GM23338 (cell line): Measurements from ENCODE around the gene NUMBL. TPM values are rescaled to one million over a fixed set of nuclear protein-coding genes. Genes with fewer than 3 reads are reported as not detected.
"Not testable (repeated sequence)": the region's sequence is repeated elsewhere in the genome, so short reads cannot be mapped to it uniquely, and the experiment has no call there.

Experiments used
- ATAC-seq: fragments of 200-7000 bp; cut with Tn5 transposase; 3 replicates; pipeline ENCODE4 v1.9.1; 2020
- DNase-seq: peaks from one replicate; pipeline ENCODE4 v3.0.0-alpha.2; 2015; ENCODE audit warnings: low spot score
- H2AFZ ChIP-seq: fragments of 200-600 bp; sonication (generic); 2 replicates; pipeline ENCODE4 v1.8.0; 2016; ENCODE audit warnings: antibody characterized with exemption, mild to moderate bottlenecking, moderate library complexity
- H3F3A ChIP-seq: fragments of 200-600 bp; sonication (generic); replicated peaks from 2 replicates; pipeline ENCODE4 v1.8.0; 2017; ENCODE audit warnings: antibody characterized with exemption, mixed run types, low read depth
- H3K27ac ChIP-seq: fragments of 200-600 bp; sonication (generic); 2 replicates; pipeline ENCODE4 v1.6.1; 2016; ENCODE audit warnings: low read depth
- H3K27me3 ChIP-seq: fragments of 200-600 bp; sonication (generic); 2 replicates; pipeline ENCODE4 v1.8.0; 2016; ENCODE audit warnings: mild to moderate bottlenecking, mixed run types, moderate library complexity; ENCODE audit not compliant: insufficient read depth
- H3K36me3 ChIP-seq: fragments of 200-600 bp; sonication (generic); 2 replicates; pipeline ENCODE4 v1.8.0; 2016; ENCODE audit warnings: mild to moderate bottlenecking; ENCODE audit not compliant: insufficient read depth
- H3K4me1 ChIP-seq: fragments of 200-600 bp; sonication (generic); 2 replicates; pipeline ENCODE4 v1.8.0; 2016; ENCODE audit warnings: mild to moderate bottlenecking, moderate library complexity; ENCODE audit not compliant: insufficient read depth
- H3K4me2 ChIP-seq: fragments of 200-600 bp; sonication (generic); 2 replicates; pipeline ENCODE4 v1.7.1; 2017; ENCODE audit warnings: mixed run types
- H3K4me3 ChIP-seq: fragments of 200-600 bp; sonication (generic); 2 replicates; pipeline ENCODE4 v1.6.1; 2016; ENCODE audit warnings: mixed run types
- H3K79me2 ChIP-seq: fragments of 200-600 bp; sonication (generic); replicated peaks from 2 replicates; pipeline ENCODE4 v1.8.0; 2017; ENCODE audit warnings: mild to moderate bottlenecking; ENCODE audit not compliant: insufficient read depth
- H3K9me2 ChIP-seq: fragments of 200-600 bp; sonication (generic); 2 replicates; pipeline ENCODE4 v1.8.0; 2017; ENCODE audit not compliant: insufficient read depth
- H4K20me1 ChIP-seq: fragments of 200-600 bp; sonication (generic); replicated peaks from 2 replicates; pipeline ENCODE4 v1.8.0; 2017; ENCODE audit warnings: mild to moderate bottlenecking; ENCODE audit not compliant: insufficient read depth
- H3K27ac Mint-ChIP-seq: 2 replicates; pipeline ENCODE4 v1.8.0; 2020; ENCODE audit warnings: inconsistent platforms, mild to moderate bottlenecking, moderate library complexity, mixed read lengths
- H3K27me3 Mint-ChIP-seq: 3 replicates; pipeline ENCODE4 v1.8.0; 2022; ENCODE audit warnings: low read depth, mild to moderate bottlenecking, moderate library complexity, mixed read lengths, inconsistent platforms; ENCODE audit not compliant: insufficient read depth, poor library complexity
- H3K36me3 Mint-ChIP-seq: 3 replicates; pipeline ENCODE4 v1.8.0; 2021; ENCODE audit warnings: low read depth, mild to moderate bottlenecking, inconsistent platforms, moderate library complexity, mixed read lengths
- H3K4me1 Mint-ChIP-seq: 3 replicates; pipeline ENCODE4 v1.8.0; 2020; ENCODE audit warnings: mild to moderate bottlenecking, inconsistent platforms, mixed read lengths
- H3K4me3 Mint-ChIP-seq: 3 replicates; pipeline ENCODE4 v1.8.0; 2021; ENCODE audit warnings: moderate library complexity, mild to moderate bottlenecking, inconsistent platforms, mixed read lengths
- H3K9me3 Mint-ChIP-seq: 3 replicates; pipeline ENCODE4 v1.8.0; 2020; ENCODE audit warnings: moderate library complexity, mild to moderate bottlenecking, inconsistent platforms, mixed read lengths
- CREB1 ChIP-seq: fragments of 250-450 bp; sonication (Bioruptor Pico); IDR thresholded peaks from 2 replicates; pipeline ENCODE4 v1.5.0; 2020; ENCODE audit warnings: low read depth, mild to moderate bottlenecking, moderate library complexity
- NANOG ChIP-seq: IDR thresholded peaks from 2 replicates; pipeline ENCODE4 v1.6.1; 2016; ENCODE audit warnings: antibody characterized with exemption, borderline replicate concordance
- polyA plus RNA-seq: library from polyadenylated mRNA; unstranded; fragments of >200 nt; fragmentation: Nextera tagmentation; extraction: Ambion mirVana; gene quantifications from 2 replicates; pipeline ENCODE4 v1.2.1, GENCODE V29; 2016
- total RNA-seq: library from RNA; depleted of rRNA; stranded (reverse); fragments of >200 nt; shearing (Covaris generic); gene quantifications from 2 replicates; pipeline ENCODE4 v1.2.3, GENCODE V29; 2014
- TF ChIP-seq, protein P1 (sequence below): fragments of 250-450 bp; sonication (Bioruptor Pico); IDR thresholded peaks from 2 replicates; pipeline ENCODE4 v1.5.0; 2020; ENCODE audit warnings: mild to moderate bottlenecking, moderate library complexity

The NUMBL gene
- total and polyA plus RNA-seq, 2 experiments from 2014 or later = 8.5 to 28.5 TPM

GRCh38 chr19:40655684-40656083 is 34.8 kb downstream of the NUMBL start:
- not testable (repeated sequence) for H3K4me3 Mint-ChIP-seq

GRCh38 chr19:40652303-40652702 is 38.1 kb downstream of the NUMBL start:
- not testable (repeated sequence) for H3K9me3 Mint-ChIP-seq, H3F3A ChIP-seq, DNase-seq, H4K20me1 ChIP-seq, H3K36me3 Mint-ChIP-seq, H3K27me3 ChIP-seq, H3K4me1 ChIP-seq, H3K27me3 Mint-ChIP-seq, H2AFZ ChIP-seq, H3K9me2 ChIP-seq, H3K4me3 ChIP-seq, H3K27ac ChIP-seq, H3K4me1 Mint-ChIP-seq, ATAC-seq, H3K79me2 ChIP-seq, H3K36me3 ChIP-seq, H3K4me2 ChIP-seq, H3K4me3 Mint-ChIP-seq, H3K27ac Mint-ChIP-seq

More at GRCh38 chr19:40655684-40656083, 34.8 kb downstream of the NUMBL start:
- H3K9me3 Mint-ChIP-seq, H3K27ac Mint-ChIP-seq, H3K36me3 Mint-ChIP-seq, H3K4me1 Mint-ChIP-seq, H3K4me3 ChIP-seq, H3K4me2 ChIP-seq, H3K9me2 ChIP-seq, DNase-seq, H3F3A ChIP-seq, H3K27me3 Mint-ChIP-seq, H2AFZ ChIP-seq, H3K27me3 ChIP-seq, H3K79me2 ChIP-seq, H3K4me1 ChIP-seq, H3K27ac ChIP-seq, H4K20me1 ChIP-seq, H3K36me3 ChIP-seq, ATAC-seq: not testable (repeated sequence)

DNA sequence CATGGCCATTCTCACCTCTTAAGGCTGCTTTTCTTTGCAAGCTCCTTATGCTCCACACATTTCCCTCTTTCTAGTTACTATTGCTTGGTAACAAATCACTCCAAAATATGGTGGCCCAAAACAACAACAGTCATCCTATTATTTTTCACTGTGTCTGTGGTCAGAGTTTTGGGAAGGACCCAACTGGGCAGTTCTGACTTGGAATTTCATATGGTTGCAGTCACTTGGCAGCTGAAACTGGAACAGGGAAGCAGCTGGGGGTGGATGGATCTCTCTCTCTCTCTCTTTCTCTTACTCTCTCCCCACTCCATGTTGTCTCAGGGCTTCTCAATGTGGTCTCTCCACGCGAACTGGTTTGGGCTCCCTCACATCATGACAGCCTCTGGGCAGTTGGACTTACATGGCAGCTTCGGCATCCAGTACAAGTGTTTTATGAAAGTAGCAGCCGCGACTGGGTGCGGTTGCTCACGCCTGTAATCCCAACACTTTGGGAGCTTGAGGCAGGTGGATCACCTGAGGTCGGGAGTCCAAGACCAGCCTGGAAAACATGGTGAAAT is 39.6 kb downstream of the NUMBL start:
- no peak overlapping the region for H2AFZ ChIP-seq
- Mint-ChIP-seq H3K27ac (no peak overlapping the region), H3K36me3 (peaks cover 6% of the 10 kb centered on the region), H3K4me1 (no peaks in the 10 kb centered on the region), H3K27me3 (peaks cover 3% of the 10 kb centered on the region), H3K4me3 (no peak overlapping the region), H3K9me3 (peaks cover 6% of the 10 kb centered on the region)
- H4K20me1 ChIP-seq = no peaks in the 10 kb centered on the region
- H3K9me2 ChIP-seq = no peaks in the 10 kb centered on the region
- no peaks in the 10 kb centered on the region for H3K4me1 ChIP-seq
- H3K27ac ChIP-seq = no peak overlapping the region
- ATAC-seq (no peak), DNase-seq (no peak)
- H3K36me3 ChIP-seq = no peaks in the 10 kb centered on the region
- H3K27me3 ChIP-seq = no peaks in the 10 kb centered on the region
- no peak overlapping the region for H3K4me2 ChIP-seq
- H3F3A ChIP-seq = no peaks in the 10 kb centered on the region
- H3K79me2 ChIP-seq = no peaks in the 10 kb centered on the region
- TF ChIP-seq CREB1 = no peak
- TF ChIP-seq NANOG = no peak
- TF ChIP-seq, protein P1, sequence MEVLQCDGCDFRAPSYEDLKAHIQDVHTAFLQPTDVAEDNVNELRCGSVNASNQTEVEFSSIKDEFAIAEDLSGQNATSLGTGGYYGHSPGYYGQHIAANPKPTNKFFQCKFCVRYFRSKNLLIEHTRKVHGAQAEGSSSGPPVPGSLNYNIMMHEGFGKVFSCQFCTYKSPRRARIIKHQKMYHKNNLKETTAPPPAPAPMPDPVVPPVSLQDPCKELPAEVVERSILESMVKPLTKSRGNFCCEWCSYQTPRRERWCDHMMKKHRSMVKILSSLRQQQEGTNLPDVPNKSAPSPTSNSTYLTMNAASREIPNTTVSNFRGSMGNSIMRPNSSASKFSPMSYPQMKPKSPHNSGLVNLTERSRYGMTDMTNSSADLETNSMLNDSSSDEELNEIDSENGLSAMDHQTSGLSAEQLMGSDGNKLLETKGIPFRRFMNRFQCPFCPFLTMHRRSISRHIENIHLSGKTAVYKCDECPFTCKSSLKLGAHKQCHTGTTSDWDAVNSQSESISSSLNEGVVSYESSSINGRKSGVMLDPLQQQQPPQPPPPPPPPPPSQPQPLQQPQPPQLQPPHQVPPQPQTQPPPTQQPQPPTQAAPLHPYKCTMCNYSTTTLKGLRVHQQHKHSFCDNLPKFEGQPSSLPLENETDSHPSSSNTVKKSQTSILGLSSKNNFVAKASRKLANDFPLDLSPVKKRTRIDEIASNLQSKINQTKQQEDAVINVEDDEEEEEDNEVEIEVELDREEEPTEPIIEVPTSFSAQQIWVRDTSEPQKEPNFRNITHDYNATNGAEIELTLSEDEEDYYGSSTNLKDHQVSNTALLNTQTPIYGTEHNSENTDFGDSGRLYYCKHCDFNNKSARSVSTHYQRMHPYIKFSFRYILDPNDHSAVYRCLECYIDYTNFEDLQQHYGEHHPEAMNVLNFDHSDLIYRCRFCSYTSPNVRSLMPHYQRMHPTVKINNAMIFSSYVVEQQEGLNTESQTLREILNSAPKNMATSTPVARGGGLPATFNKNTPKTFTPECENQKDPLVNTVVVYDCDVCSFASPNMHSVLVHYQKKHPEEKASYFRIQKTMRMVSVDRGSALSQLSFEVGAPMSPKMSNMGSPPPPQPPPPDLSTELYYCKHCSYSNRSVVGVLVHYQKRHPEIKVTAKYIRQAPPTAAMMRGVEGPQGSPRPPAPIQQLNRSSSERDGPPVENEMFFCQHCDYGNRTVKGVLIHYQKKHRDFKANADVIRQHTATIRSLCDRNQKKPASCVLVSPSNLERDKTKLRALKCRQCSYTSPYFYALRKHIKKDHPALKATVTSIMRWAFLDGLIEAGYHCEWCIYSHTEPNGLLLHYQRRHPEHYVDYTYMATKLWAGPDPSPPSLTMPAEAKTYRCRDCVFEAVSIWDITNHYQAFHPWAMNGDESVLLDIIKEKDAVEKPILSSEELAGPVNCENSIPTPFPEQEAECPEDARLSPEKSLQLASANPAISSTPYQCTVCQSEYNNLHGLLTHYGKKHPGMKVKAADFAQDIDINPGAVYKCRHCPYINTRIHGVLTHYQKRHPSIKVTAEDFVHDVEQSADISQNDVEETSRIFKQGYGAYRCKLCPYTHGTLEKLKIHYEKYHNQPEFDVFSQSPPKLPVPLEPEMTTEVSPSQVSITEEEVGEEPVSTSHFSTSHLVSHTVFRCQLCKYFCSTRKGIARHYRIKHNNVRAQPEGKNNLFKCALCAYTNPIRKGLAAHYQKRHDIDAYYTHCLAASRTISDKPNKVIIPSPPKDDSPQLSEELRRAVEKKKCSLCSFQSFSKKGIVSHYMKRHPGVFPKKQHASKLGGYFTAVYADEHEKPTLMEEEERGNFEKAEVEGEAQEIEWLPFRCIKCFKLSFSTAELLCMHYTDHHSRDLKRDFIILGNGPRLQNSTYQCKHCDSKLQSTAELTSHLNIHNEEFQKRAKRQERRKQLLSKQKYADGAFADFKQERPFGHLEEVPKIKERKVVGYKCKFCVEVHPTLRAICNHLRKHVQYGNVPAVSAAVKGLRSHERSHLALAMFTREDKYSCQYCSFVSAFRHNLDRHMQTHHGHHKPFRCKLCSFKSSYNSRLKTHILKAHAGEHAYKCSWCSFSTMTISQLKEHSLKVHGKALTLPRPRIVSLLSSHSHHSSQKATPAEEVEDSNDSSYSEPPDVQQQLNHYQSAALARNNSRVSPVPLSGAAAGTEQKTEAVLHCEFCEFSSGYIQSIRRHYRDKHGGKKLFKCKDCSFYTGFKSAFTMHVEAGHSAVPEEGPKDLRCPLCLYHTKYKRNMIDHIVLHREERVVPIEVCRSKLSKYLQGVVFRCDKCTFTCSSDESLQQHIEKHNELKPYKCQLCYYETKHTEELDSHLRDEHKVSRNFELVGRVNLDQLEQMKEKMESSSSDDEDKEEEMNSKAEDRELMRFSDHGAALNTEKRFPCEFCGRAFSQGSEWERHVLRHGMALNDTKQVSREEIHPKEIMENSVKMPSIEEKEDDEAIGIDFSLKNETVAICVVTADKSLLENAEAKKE (CRISPR knock-in tag) = no peak
- H3K4me3 ChIP-seq = no peak overlapping the region

DNA sequence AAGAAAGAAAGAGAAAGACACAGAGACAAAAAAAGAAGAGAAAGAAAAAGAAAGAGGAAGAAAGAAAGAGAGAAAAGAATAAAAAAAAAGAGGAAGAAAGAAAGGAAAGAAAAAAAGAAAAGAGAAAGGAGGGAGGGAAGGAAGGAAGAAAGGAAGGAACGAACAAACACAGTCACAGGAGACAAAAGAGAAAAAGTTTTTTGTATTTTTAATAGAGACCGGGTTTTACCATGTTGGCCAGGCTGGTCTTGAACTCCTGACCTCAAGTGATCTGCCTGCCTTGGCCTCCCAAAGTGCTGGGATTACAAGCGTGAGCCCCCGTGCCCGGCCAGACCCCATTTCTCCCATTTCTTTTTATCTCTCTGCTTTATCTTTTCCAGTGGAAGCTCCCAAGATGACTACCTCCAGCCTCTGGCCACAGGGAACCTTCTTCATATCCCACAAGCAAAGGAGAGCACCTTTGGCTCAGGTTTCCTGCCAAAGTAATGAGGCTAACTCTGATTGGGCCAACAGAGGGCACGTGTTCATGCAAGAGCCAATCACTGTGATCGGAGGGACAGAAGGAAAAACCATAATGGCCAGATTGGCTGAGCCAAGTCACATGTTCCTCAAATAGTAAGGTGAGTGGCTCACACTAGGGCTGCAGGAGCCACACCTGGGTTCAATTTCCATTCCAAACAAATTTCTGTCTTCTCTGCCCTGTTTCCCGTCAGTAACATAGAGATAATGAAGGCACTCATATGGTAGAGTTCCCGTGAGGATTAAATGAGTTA is 40.4 kb downstream of the NUMBL start:
- not testable (repeated sequence) for H3K4me3 Mint-ChIP-seq, ATAC-seq, H3K27ac Mint-ChIP-seq, H3K27me3 Mint-ChIP-seq, H4K20me1 ChIP-seq, H3K9me3 Mint-ChIP-seq, H3K36me3 Mint-ChIP-seq, H3K4me1 ChIP-seq, H3K9me2 ChIP-seq, H2AFZ ChIP-seq, H3K36me3 ChIP-seq, H3F3A ChIP-seq, H3K79me2 ChIP-seq, H3K27me3 ChIP-seq, H3K4me1 Mint-ChIP-seq, H3K4me2 ChIP-seq, H3K27ac ChIP-seq, H3K4me3 ChIP-seq
- peak; percentile 33 for DNase-seq
